ENCODE measurements around the gene SYT15B. TPM values are rescaled to one million over a fixed set of nuclear protein-coding genes. Genes with fewer than 3 reads are reported as not detected.
"Not testable (repeated sequence)": the region's sequence is repeated elsewhere in the genome, so short reads cannot be mapped to it uniquely, and the experiment has no call there.

SYT15B gene
- total RNA-seq, 1 donor from 2014 or later: not detected

DNA sequence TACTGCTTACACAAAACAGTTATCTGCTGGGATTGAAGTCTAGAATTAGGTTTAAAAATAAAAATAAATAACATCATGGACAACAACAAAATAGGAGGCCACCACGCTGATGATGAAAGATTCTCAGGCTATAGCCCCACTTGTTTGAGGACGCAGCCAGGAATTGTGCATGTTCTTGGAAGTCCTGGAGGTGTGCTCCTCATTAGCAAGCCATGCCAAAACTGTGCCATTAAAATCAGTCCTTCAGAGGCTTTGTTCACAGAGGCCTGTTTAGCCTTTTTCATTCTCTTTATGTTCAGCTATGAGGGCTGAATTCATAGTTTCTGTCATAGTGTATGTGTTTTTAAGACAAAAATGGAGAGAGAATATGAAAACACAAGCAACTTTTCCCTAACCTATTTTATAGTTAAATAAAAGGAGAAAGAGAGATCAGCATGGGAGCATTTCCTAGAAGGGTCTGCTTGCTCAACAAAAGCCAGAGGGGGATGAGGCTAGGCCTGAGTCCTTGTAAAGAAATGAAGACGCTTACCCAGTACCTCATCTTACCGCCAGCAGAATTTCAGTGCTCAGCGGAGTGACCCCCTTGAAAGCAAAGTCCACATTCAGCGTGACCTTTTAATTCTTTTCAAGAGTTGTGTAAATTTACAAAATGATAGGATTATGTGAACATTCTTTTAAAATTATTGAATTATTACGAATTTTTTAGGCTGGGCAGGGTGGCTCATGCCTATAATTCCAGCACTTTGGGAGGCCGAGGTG lies 46.2 kb downstream of the SYT15B start:
- H3K36me3 Mint-ChIP-seq (ENCODE audit: unreplicated experiment); H3K9me3 Mint-ChIP-seq (ENCODE audit: unreplicated experiment); H3K4me1 Mint-ChIP-seq (ENCODE audit: low read depth, unreplicated experiment); H3K27me3 Mint-ChIP-seq (ENCODE audit: unreplicated experiment); DNase-seq; H3K4me3 Mint-ChIP-seq (ENCODE audit: unreplicated experiment); H3K27ac Mint-ChIP-seq (ENCODE audit: unreplicated experiment): not testable (repeated sequence)

Other genes starting within 250 kb of the SYT15B start
- 23.7 TPM for gene AGAP9, start 240.0 kb downstream of the SYT15B start, total RNA-seq (ENCODE audit: unreplicated experiment)
- not detected for gene NPY4R2, start 155.1 kb upstream of the SYT15B start, total RNA-seq (ENCODE audit: unreplicated experiment)
- gene FAM25C, start 236.2 kb upstream of the SYT15B start, total RNA-seq (ENCODE audit: unreplicated experiment): not detected

Measured in glutamatergic neuron (in vitro differentiated cells).